Stimulated activated memory B cell treated with anti-CD40 and anti-IgM and Interleukin-4, amounts not matched to agents 10 μg/mL and 1 μg/mL and 100 μg/mL, for 72 hours (primary cell): ENCODE measurements around the gene DCHS2.

Experiments
- ATAC-seq: fragments of 150-1000 bp; cut with Tn5 transposase; 2 replicates; pipeline ENCODE4 v1.10.0; 2021
- H3K27ac Mint-ChIP-seq: one replicate; pipeline ENCODE4 v1.8.0; 2022; ENCODE audit warnings: mild to moderate bottlenecking, mixed read lengths
- H3K27me3 Mint-ChIP-seq: one replicate; pipeline ENCODE4 v1.8.0; 2022; ENCODE audit warnings: mixed read lengths
- H3K36me3 Mint-ChIP-seq: one replicate; pipeline ENCODE4 v1.8.0; 2022; ENCODE audit warnings: mixed read lengths
- H3K4me1 Mint-ChIP-seq: one replicate; pipeline ENCODE4 v1.8.0; 2022; ENCODE audit warnings: mixed read lengths
- H3K4me3 Mint-ChIP-seq: one replicate; pipeline ENCODE4 v1.8.0; 2022; ENCODE audit warnings: mild to moderate bottlenecking, moderate library complexity, mixed read lengths
- H3K9me3 Mint-ChIP-seq: one replicate; pipeline ENCODE4 v1.8.0; 2022; ENCODE audit warnings: mixed read lengths

The DCHS2 gene

GRCh38 chr4:154406018-154406795 is 85.4 kb downstream of the DCHS2 start:
- no peaks in the 10 kb centered on the region for H3K27me3 Mint-ChIP-seq
- peak; percentile 80 for ATAC-seq
- H3K36me3 Mint-ChIP-seq: no peaks in the 10 kb centered on the region
- no peak overlapping the region for H3K27ac Mint-ChIP-seq
- H3K4me3 Mint-ChIP-seq: no peak overlapping the region
- H3K4me1 Mint-ChIP-seq: peaks cover 8% of the 10 kb centered on the region
- peaks cover 10% of the 10 kb centered on the region for H3K9me3 Mint-ChIP-seq

GRCh38 chr4:154399259-154399974 is 92.2 kb downstream of the DCHS2 start:
- Mint-ChIP-seq H3K9me3 (no peaks in the 10 kb centered on the region), H3K36me3 (no peaks in the 10 kb centered on the region), H3K4me3 (no peak overlapping the region), H3K4me1 (peaks cover 9% of the 10 kb centered on the region), H3K27me3 (no peaks in the 10 kb centered on the region), H3K27ac (no peak overlapping the region)
- ATAC-seq: no peak

GRCh38 chr4:154390324-154390723 is 101.3 kb downstream of the DCHS2 start:
- Mint-ChIP-seq H3K27ac (no peak overlapping the region), H3K27me3 (no peaks in the 10 kb centered on the region), H3K4me1 (no peaks in the 10 kb centered on the region), H3K9me3 (no peaks in the 10 kb centered on the region), H3K36me3 (no peaks in the 10 kb centered on the region), H3K4me3 (no peak overlapping the region)
- ATAC-seq: no peak

GRCh38 chr4:154389148-154389547 is 102.5 kb downstream of the DCHS2 start:
- no peak overlapping the region for H3K4me3 Mint-ChIP-seq
- ATAC-seq: no peak
- H3K4me1 Mint-ChIP-seq: no peaks in the 10 kb centered on the region
- H3K36me3 Mint-ChIP-seq: no peaks in the 10 kb centered on the region
- no peak overlapping the region for H3K27ac Mint-ChIP-seq
- no peaks in the 10 kb centered on the region for H3K27me3 Mint-ChIP-seq
- H3K9me3 Mint-ChIP-seq: no peaks in the 10 kb centered on the region

GRCh38 chr4:154384012-154384411 is 107.6 kb downstream of the DCHS2 start:
- no peaks in the 10 kb centered on the region for H3K4me1 Mint-ChIP-seq
- H3K27me3 Mint-ChIP-seq: no peaks in the 10 kb centered on the region
- H3K9me3 Mint-ChIP-seq: peaks cover 1% of the 10 kb centered on the region
- no peak for ATAC-seq
- no peak overlapping the region for H3K4me3 Mint-ChIP-seq
- no peaks in the 10 kb centered on the region for H3K36me3 Mint-ChIP-seq
- H3K27ac Mint-ChIP-seq: no peak overlapping the region

- Mint-ChIP-seq H3K36me3 (no peaks in the 10 kb centered on the region), H3K9me3 (peaks cover 7% of the 10 kb centered on the region), H3K27ac (no peak overlapping the region), H3K4me1 (no peaks in the 10 kb centered on the region), H3K4me3 (no peak overlapping the region), H3K27me3 (peaks cover 10% of the 10 kb centered on the region)
- ATAC-seq: no peak
Measured at GRCh38 chr4:154376486-154376885, 115.1 kb downstream of the DCHS2 start.

- peak overlapping the region; percentile 34 for H3K27ac Mint-ChIP-seq
Measured at GRCh38 chr4:154368060-154368459, 123.5 kb downstream of the DCHS2 start.

GRCh38 chr4:154367659-154368058 is 123.9 kb downstream of the DCHS2 start:
- H3K9me3 Mint-ChIP-seq: no peaks in the 10 kb centered on the region
- peaks cover 29% of the 10 kb centered on the region for H3K27me3 Mint-ChIP-seq
- peak overlapping the region; percentile 11 for H3K4me3 Mint-ChIP-seq
- ATAC-seq: peak; percentile 41
- peaks cover 19% of the 10 kb centered on the region for H3K4me1 Mint-ChIP-seq
- no peaks in the 10 kb centered on the region for H3K36me3 Mint-ChIP-seq
- H3K27ac Mint-ChIP-seq: peak overlapping the region; percentile 34

More at GRCh38 chr4:154368060-154368459, 123.5 kb downstream of the DCHS2 start:
- H3K27me3 Mint-ChIP-seq: peaks cover 29% of the 10 kb centered on the region
- no peak for ATAC-seq
- no peaks in the 10 kb centered on the region for H3K36me3 Mint-ChIP-seq
- no peak overlapping the region for H3K4me3 Mint-ChIP-seq
- H3K4me1 Mint-ChIP-seq: peaks cover 19% of the 10 kb centered on the region
- H3K9me3 Mint-ChIP-seq: no peaks in the 10 kb centered on the region

GRCh38 chr4:154366956-154367355 is 124.6 kb downstream of the DCHS2 start:
- Mint-ChIP-seq H3K27ac (peak overlapping the region; percentile 34), H3K27me3 (peaks cover 24% of the 10 kb centered on the region), H3K36me3 (no peaks in the 10 kb centered on the region), H3K4me3 (no peak overlapping the region), H3K9me3 (no peaks in the 10 kb centered on the region), H3K4me1 (peaks cover 20% of the 10 kb centered on the region)
- no peak for ATAC-seq

- Mint-ChIP-seq H3K36me3 (no peaks in the 10 kb centered on the region), H3K9me3 (no peaks in the 10 kb centered on the region), H3K27me3 (no peaks in the 10 kb centered on the region), H3K4me1 (peaks cover 29% of the 10 kb centered on the region), H3K4me3 (no peak overlapping the region), H3K27ac (no peak overlapping the region)
- ATAC-seq: no peak
Measured at GRCh38 chr4:154364066-154364845, 127.3 kb downstream of the DCHS2 start.

GRCh38 chr4:154361450-154361849 is 130.1 kb downstream of the DCHS2 start:
- no peaks in the 10 kb centered on the region for H3K36me3 Mint-ChIP-seq

GRCh38 chr4:154360491-154360890 is 131.1 kb downstream of the DCHS2 start:
- H3K27ac Mint-ChIP-seq: no peak overlapping the region

More at GRCh38 chr4:154361450-154361849, 130.1 kb downstream of the DCHS2 start:
- peaks cover 10% of the 10 kb centered on the region for H3K4me1 Mint-ChIP-seq
- H3K27ac Mint-ChIP-seq: no peak overlapping the region
- H3K9me3 Mint-ChIP-seq: no peaks in the 10 kb centered on the region
- ATAC-seq: peak; percentile 47
- H3K27me3 Mint-ChIP-seq: peaks cover 8% of the 10 kb centered on the region
- H3K4me3 Mint-ChIP-seq: no peak overlapping the region

GRCh38 chr4:154354883-154355282 is 136.7 kb downstream of the DCHS2 start:
- H3K27me3 Mint-ChIP-seq: peaks cover 8% of the 10 kb centered on the region
- ATAC-seq: no peak
- no peak overlapping the region for H3K4me3 Mint-ChIP-seq
- H3K36me3 Mint-ChIP-seq: no peaks in the 10 kb centered on the region
- no peaks in the 10 kb centered on the region for H3K4me1 Mint-ChIP-seq
- no peak overlapping the region for H3K27ac Mint-ChIP-seq
- H3K9me3 Mint-ChIP-seq: no peaks in the 10 kb centered on the region

More at GRCh38 chr4:154360491-154360890, 131.1 kb downstream of the DCHS2 start:
- Mint-ChIP-seq H3K27me3 (peaks cover 8% of the 10 kb centered on the region), H3K4me3 (no peak overlapping the region), H3K36me3 (no peaks in the 10 kb centered on the region), H3K9me3 (no peaks in the 10 kb centered on the region), H3K4me1 (peaks cover 10% of the 10 kb centered on the region)
- no peak for ATAC-seq

- Mint-ChIP-seq H3K9me3 (no peaks in the 10 kb centered on the region), H3K27me3 (no peaks in the 10 kb centered on the region), H3K36me3 (no peaks in the 10 kb centered on the region), H3K27ac (no peak overlapping the region), H3K4me1 (no peaks in the 10 kb centered on the region), H3K4me3 (no peak overlapping the region)
- no peak for ATAC-seq
Measured at GRCh38 chr4:154349829-154350228, 141.8 kb downstream of the DCHS2 start.

GRCh38 chr4:154348657-154349056 is 142.9 kb downstream of the DCHS2 start:
- Mint-ChIP-seq H3K4me3 (no peak overlapping the region), H3K27ac (no peak overlapping the region), H3K4me1 (no peaks in the 10 kb centered on the region), H3K27me3 (no peaks in the 10 kb centered on the region), H3K36me3 (no peaks in the 10 kb centered on the region), H3K9me3 (no peaks in the 10 kb centered on the region)
- ATAC-seq: no peak
